ENCODE data around the gene CDH13.

Gene CDH13

DNA sequence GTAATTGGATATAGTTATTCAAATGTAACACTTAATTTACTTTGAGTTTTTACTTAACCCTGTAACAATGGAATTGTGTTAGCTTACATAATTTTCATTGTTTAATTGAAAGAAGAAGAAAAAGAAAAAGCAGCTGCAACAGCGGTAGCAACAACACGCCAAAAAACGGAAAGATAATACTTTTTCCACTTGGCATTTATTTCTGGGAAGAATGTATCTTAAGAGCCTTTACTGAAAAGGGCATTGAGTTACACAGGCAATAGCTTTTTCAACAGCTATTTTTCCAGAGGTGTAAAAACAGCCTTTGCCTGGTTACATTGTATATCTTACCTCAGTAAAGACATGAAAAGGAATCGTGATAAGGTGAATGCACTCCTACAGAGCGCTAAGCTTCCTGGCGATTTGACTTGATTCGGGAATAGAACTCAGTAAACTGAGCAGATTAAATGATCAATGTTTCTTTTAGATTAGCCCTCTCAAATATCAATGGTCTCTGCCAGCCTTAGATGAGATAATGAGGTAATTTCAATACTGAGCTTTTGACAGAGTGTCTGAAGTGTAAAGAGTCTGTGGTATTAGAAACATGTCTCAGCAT lies 311.3 kb downstream of the CDH13 start:
- H3K27ac ChIP-seq (ENCODE audit: low read depth, low read length, severe bottlenecking), result no peak overlapping the region
- no peak overlapping the region for H3K4me3 ChIP-seq (ENCODE audit: extremely low read depth, insufficient read depth, low read length, poor library complexity, severe bottlenecking)
- peaks cover 10% of the 10 kb centered on the region for H3K9me3 ChIP-seq (ENCODE audit: control insufficient read depth, low read length)
- H3K36me3 ChIP-seq (ENCODE audit: control insufficient read depth, insufficient read depth, low read length), result peaks cover 14% of the 10 kb centered on the region
- H3K4me1 ChIP-seq (ENCODE audit: control insufficient read depth, insufficient read depth, low read length, poor library complexity, severe bottlenecking), result peaks cover 12% of the 10 kb centered on the region
- 96 to 100% methylated on average over 3 to 4 of the region's 7 CpGs for WGBS, 2 experiments (ENCODE audit: insufficient coverage in 2 of 2)

DNA sequence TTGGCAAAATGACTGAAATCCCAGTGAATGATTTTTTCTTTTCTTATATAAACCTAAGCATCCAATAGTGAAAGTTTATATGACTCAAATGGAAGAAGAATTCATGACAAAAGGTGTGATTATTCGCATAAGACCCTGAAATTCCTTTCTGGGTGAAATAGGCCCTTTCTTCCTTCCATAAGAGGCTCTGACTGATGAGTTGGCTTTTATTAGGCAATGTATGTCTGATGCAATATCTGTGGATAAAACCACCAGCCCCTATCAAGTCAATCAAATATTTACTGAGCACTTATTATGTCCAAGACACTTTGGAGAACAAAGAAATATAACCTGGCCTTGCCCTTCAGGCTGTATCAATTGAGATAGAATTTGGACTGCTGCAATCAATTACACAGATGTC lies 316.6 kb downstream of the CDH13 start:
- 100% methylated on average over 1 of the region's 1 CpG; no CpG with 5 or more reads in 1 of the 2 experiments for WGBS, 2 experiments (ENCODE audit: insufficient coverage in 2 of 2)
- H3K4me1 ChIP-seq (ENCODE audit: control insufficient read depth, insufficient read depth, low read length, poor library complexity, severe bottlenecking), result no peaks in the 10 kb centered on the region
- no peak overlapping the region for H3K27ac ChIP-seq (ENCODE audit: low read depth, low read length, severe bottlenecking)
- no peaks in the 10 kb centered on the region for H3K9me3 ChIP-seq (ENCODE audit: control insufficient read depth, low read length)
- no peaks in the 10 kb centered on the region for H3K36me3 ChIP-seq (ENCODE audit: control insufficient read depth, insufficient read depth, low read length)
- H3K4me3 ChIP-seq (ENCODE audit: extremely low read depth, insufficient read depth, low read length, poor library complexity, severe bottlenecking), result no peak overlapping the region

DNA sequence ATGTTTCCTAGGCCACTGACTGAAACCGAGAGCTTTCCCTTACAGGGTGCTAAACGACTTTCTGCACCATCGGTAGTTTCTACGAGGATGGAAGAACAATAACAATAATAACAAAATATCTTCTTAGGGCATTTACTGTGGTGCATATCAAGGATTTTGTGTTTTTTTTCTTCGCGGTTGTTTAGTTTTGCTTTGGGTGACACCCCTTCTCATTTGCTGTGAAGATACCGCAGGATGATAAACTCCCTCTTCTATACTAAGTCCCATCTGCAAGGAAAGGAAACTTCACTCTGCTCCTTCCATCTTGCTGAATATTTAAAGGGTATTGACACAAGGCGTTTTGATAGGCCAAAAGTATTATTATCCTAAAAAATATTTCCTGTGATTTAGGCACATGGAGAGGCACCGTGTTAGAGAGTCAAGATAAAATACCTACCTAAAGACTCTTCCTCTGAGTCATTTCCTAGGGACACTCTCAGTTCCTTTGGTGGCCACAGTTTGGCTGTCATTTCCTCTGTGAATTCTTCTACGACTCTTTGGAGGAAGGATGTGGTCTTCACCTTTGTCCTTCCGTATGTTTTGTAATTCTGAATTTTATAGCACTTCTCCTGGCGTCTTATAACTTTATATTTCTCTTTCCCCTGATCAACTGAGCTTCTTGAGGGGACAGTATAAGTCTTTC lies 318.8 kb downstream of the CDH13 start:
- no peaks in the 10 kb centered on the region for H3K9me3 ChIP-seq (ENCODE audit: control insufficient read depth, low read length)
- no peaks in the 10 kb centered on the region for H3K36me3 ChIP-seq (ENCODE audit: control insufficient read depth, insufficient read depth, low read length)
- H3K27ac ChIP-seq (ENCODE audit: low read depth, low read length, severe bottlenecking), result no peak overlapping the region
- H3K4me3 ChIP-seq (ENCODE audit: extremely low read depth, insufficient read depth, low read length, poor library complexity, severe bottlenecking), result no peak overlapping the region
- H3K4me1 ChIP-seq (ENCODE audit: control insufficient read depth, insufficient read depth, low read length, poor library complexity, severe bottlenecking), result no peaks in the 10 kb centered on the region
- 83 to 100% methylated on average over 1 to 3 of the region's 12 CpGs for WGBS, 2 experiments (ENCODE audit: insufficient coverage in 2 of 2)

DNA sequence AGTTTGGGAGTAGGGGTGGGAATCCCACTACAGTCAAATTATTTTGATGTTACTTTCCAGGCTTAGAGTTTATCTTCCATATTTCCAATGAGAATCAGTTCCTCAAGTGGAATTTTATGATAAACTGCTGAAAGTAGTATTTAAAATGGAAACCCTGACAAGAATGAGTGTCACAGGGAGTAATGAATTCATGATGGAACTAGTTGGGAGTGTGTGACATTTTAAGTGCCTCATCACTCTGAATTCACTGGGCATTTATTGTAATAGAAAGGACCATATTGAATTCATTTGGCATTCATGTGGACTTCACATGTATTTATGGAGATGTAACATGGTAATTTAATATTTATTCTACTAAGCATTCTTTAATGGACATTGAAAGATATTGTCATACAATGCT lies 320.9 kb downstream of the CDH13 start:
- Histone ChIP-seq H3K4me1 (ENCODE audit: control insufficient read depth, insufficient read depth, low read length, poor library complexity, severe bottlenecking) (no peaks in the 10 kb centered on the region), H3K4me3 (ENCODE audit: extremely low read depth, insufficient read depth, low read length, poor library complexity, severe bottlenecking) (no peak overlapping the region), H3K27ac (ENCODE audit: low read depth, low read length, severe bottlenecking) (no peak overlapping the region), H3K36me3 (ENCODE audit: control insufficient read depth, insufficient read depth, low read length) (no peaks in the 10 kb centered on the region), H3K9me3 (ENCODE audit: control insufficient read depth, low read length) (no peaks in the 10 kb centered on the region)

DNA sequence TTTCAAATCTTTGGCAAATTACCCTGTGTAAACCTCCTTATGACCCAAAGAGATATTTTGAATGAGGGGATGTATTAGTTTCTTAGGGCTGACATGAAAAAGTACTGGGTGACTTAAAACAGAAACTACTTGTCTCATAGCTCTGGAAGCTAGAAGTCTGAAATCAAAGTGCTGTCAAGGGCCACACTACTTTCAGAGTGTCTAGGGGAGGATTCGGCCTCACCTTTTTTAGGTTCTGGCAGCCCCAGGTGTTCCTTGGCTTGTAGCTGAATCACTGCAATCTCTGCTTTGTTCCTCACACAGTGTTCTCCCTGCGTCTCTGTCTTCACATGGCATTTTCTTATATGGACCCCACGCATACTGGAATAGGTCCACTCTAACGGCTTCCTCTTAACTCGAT lies 322.2 kb downstream of the CDH13 start:
- WGBS, 2 experiments (ENCODE audit: insufficient coverage in 2 of 2), result 99 to 100% methylated on average over 3 to 5 of the region's 5 CpGs
- Histone ChIP-seq H3K27ac (ENCODE audit: low read depth, low read length, severe bottlenecking) (no peak overlapping the region), H3K4me1 (ENCODE audit: control insufficient read depth, insufficient read depth, low read length, poor library complexity, severe bottlenecking) (no peaks in the 10 kb centered on the region), H3K4me3 (ENCODE audit: extremely low read depth, insufficient read depth, low read length, poor library complexity, severe bottlenecking) (no peak overlapping the region), H3K9me3 (ENCODE audit: control insufficient read depth, low read length) (no peaks in the 10 kb centered on the region), H3K36me3 (ENCODE audit: control insufficient read depth, insufficient read depth, low read length) (no peaks in the 10 kb centered on the region)

DNA sequence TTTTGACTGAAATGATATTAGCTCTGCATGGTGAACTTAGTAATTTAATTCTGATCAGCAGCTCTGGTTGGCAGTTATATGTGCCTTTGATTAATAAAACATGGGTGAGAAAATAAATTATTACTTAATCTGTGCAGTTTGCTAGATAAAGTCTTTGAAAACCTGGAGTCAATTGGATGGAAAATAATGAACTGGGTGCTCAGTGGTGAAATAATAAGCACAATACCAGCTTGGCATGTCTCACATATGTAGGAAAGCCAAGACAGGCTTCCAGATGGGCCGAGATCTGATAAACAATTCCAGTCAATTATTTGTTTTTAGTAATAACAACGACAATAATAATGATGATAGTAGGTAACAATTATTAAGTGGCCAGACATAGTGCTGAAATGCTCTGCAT lies 326.7 kb downstream of the CDH13 start:
- Histone ChIP-seq H3K9me3 (ENCODE audit: control insufficient read depth, low read length) (no peaks in the 10 kb centered on the region), H3K4me1 (ENCODE audit: control insufficient read depth, insufficient read depth, low read length, poor library complexity, severe bottlenecking) (no peaks in the 10 kb centered on the region), H3K4me3 (ENCODE audit: extremely low read depth, insufficient read depth, low read length, poor library complexity, severe bottlenecking) (no peak overlapping the region), H3K27ac (ENCODE audit: low read depth, low read length, severe bottlenecking) (no peak overlapping the region), H3K36me3 (ENCODE audit: control insufficient read depth, insufficient read depth, low read length) (no peaks in the 10 kb centered on the region)
- no CpG with 5 or more reads among the region's 2 CpGs for WGBS, 2 experiments (ENCODE audit: insufficient coverage in 2 of 2)

DNA sequence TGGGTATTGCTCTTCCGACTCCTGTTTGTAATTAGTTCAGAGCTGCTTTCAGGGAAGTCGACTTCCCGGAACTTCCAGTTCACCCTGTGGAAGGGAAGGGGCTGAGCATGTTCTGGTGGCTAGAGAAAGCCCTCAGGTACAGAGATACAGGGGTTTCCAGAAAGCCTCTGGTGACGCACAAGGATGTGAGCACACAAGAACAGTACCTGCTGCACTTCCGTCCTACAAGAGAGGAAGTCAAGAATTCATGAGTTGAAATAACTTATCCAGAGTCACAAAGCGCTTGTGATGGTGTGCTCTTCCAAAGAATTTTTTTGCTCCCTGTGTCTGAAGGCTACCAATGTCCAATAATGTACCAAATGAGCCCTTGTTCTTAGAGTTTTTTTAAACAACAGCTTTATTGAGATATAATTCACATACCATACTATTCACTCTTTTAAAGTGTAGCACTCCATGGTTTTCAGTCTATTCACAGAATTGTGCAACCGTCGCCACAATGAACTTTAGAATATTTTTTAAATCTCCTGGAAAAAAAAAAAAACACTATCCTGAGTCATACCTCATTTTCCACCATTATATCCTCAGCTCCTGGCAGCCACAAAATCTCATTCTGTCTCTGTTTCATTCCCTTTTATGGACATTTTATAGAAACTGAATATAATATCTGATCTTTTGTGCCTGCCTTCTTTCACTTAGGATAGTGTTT lies 327.6 kb downstream of the CDH13 start:
- H3K4me1 ChIP-seq (ENCODE audit: control insufficient read depth, insufficient read depth, low read length, poor library complexity, severe bottlenecking), result no peaks in the 10 kb centered on the region
- H3K27ac ChIP-seq (ENCODE audit: low read depth, low read length, severe bottlenecking), result no peak overlapping the region
- no peaks in the 10 kb centered on the region for H3K9me3 ChIP-seq (ENCODE audit: control insufficient read depth, low read length)
- no peaks in the 10 kb centered on the region for H3K36me3 ChIP-seq (ENCODE audit: control insufficient read depth, insufficient read depth, low read length)
- WGBS, 2 experiments (ENCODE audit: insufficient coverage in 2 of 2), result 93 to 94% methylated on average over 7 to 8 of the region's 8 CpGs
- no peak overlapping the region for H3K4me3 ChIP-seq (ENCODE audit: extremely low read depth, insufficient read depth, low read length, poor library complexity, severe bottlenecking)

DNA sequence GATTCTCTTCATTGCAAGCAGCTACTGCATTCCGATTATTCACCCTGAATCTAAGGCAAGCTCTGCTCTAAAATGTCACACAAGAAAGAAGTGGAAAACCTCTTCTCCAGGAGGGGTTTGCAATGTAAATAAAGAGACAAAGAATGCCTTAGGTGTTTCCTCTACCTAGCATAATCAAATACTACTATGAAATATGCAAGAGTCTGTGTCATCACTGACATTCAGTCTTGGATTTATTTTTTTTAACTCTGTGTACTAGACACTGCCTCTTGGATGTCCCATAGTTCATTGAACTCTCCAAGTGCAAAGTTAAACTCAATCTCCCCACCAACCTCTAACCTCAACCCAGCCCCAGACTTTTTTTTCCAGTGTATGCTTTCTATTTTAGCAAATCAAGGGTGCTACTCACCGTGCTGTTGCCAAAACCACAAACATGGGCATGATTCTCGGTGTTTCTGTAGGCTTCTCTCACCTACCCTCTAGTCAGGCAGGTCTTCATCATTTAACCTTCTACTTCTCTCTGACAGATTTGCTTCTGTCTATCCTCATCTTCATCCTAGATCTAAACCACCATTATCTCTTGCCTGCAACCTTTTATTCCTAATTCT lies 329.1 kb downstream of the CDH13 start:
- Histone ChIP-seq H3K4me3 (ENCODE audit: extremely low read depth, insufficient read depth, low read length, poor library complexity, severe bottlenecking) (no peak overlapping the region), H3K4me1 (ENCODE audit: control insufficient read depth, insufficient read depth, low read length, poor library complexity, severe bottlenecking) (no peaks in the 10 kb centered on the region), H3K27ac (ENCODE audit: low read depth, low read length, severe bottlenecking) (no peak overlapping the region), H3K36me3 (ENCODE audit: control insufficient read depth, insufficient read depth, low read length) (no peaks in the 10 kb centered on the region), H3K9me3 (ENCODE audit: control insufficient read depth, low read length) (no peaks in the 10 kb centered on the region)
- 96 to 97% methylated on average over 2 of the region's 3 CpGs for WGBS, 2 experiments (ENCODE audit: insufficient coverage in 2 of 2)

DNA sequence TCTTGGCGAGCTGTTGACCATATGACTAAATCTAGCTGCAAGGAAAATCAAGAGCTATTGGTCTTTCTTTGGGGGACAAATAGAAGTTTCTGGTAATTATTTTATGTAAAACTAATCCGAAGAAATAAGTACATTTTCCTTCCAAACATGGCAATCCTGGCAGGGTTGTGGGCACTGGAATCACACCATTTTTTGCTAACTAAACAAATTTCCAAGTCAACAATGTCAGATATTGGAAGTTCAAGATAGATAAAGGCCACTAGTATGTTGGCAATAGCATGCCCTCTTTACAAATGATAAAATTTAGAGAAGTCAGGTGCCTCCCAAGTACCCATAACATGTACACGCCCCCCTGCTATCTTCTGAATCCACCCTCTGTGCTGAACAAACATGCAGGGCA lies 330.4 kb downstream of the CDH13 start:
- no peak overlapping the region for H3K27ac ChIP-seq (ENCODE audit: low read depth, low read length, severe bottlenecking)
- H3K36me3 ChIP-seq (ENCODE audit: control insufficient read depth, insufficient read depth, low read length), result no peaks in the 10 kb centered on the region
- H3K4me1 ChIP-seq (ENCODE audit: control insufficient read depth, insufficient read depth, low read length, poor library complexity, severe bottlenecking), result no peaks in the 10 kb centered on the region
- no CpG with 5 or more reads among the region's 3 CpGs for WGBS, 2 experiments (ENCODE audit: insufficient coverage in 2 of 2)
- no peak overlapping the region for H3K4me3 ChIP-seq (ENCODE audit: extremely low read depth, insufficient read depth, low read length, poor library complexity, severe bottlenecking)
- H3K9me3 ChIP-seq (ENCODE audit: control insufficient read depth, low read length), result no peaks in the 10 kb centered on the region

DNA sequence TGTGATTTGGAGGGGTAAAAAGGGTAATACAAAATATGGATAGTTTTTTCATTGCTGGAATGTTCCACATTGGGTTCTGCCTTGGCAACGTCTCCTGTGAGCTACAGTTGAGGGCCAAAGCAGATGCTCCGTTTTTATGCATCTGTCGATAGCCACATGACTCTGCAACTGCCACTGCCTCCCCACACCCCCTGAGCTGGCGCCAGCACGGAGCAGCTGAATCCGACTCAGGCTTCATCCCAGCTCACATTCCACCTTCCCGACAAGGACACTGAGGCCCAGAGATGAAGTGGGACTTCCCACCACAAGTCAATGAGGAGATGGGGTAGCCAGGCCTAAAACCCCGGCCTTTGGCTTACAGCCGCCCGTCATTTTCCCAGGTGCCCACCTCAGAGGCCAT lies 334.1 kb downstream of the CDH13 start:
- H3K4me1 ChIP-seq (ENCODE audit: control insufficient read depth, insufficient read depth, low read length, poor library complexity, severe bottlenecking), result no peaks in the 10 kb centered on the region
- H3K27ac ChIP-seq (ENCODE audit: low read depth, low read length, severe bottlenecking), result no peak overlapping the region
- WGBS, 2 experiments (ENCODE audit: insufficient coverage in 2 of 2), result 90 to 96% methylated on average over 4 to 7 of the region's 10 CpGs

DNA sequence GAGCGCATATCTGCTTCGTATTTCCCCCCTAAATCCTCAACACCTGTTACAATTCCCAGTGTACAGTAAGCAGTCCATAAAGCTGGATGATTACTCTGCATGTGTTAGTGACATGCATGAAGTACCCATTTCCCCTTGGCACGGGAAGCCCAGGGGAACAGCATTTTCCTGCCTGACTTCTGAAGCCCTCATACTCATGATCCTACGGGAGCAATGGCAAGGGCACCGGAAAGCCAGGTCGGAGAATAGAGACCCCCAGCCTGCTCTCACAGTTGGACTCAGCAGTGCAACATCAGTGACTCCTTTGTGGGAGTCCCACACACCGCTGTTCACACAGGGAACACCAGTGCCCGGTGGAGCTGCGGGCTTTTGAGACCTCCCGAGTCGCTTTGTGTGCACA lies 336.9 kb downstream of the CDH13 start:
- Histone ChIP-seq H3K4me1 (ENCODE audit: control insufficient read depth, insufficient read depth, low read length, poor library complexity, severe bottlenecking) (no peaks in the 10 kb centered on the region), H3K4me3 (ENCODE audit: extremely low read depth, insufficient read depth, low read length, poor library complexity, severe bottlenecking) (no peak overlapping the region), H3K27ac (ENCODE audit: low read depth, low read length, severe bottlenecking) (no peak overlapping the region), H3K36me3 (ENCODE audit: control insufficient read depth, insufficient read depth, low read length) (no peaks in the 10 kb centered on the region), H3K9me3 (ENCODE audit: control insufficient read depth, low read length) (no peaks in the 10 kb centered on the region)
- WGBS, 2 experiments (ENCODE audit: insufficient coverage in 2 of 2), result 91 to 100% methylated on average over 8 to 9 of the region's 11 CpGs

More for the DNA sequence above, 334.1 kb downstream of the CDH13 start:
- Histone ChIP-seq H3K9me3 (ENCODE audit: control insufficient read depth, low read length) (no peaks in the 10 kb centered on the region), H3K4me3 (ENCODE audit: extremely low read depth, insufficient read depth, low read length, poor library complexity, severe bottlenecking) (no peak overlapping the region), H3K36me3 (ENCODE audit: control insufficient read depth, insufficient read depth, low read length) (no peaks in the 10 kb centered on the region)
